Measurements from ENCODE around the gene VPS25. TPM values are rescaled to one million over a fixed set of nuclear protein-coding genes. Genes with fewer than 3 reads are reported as not detected.

The VPS25 gene
- total RNA-seq, 1 donor from 2014 or later = 38.6 TPM

DNA sequence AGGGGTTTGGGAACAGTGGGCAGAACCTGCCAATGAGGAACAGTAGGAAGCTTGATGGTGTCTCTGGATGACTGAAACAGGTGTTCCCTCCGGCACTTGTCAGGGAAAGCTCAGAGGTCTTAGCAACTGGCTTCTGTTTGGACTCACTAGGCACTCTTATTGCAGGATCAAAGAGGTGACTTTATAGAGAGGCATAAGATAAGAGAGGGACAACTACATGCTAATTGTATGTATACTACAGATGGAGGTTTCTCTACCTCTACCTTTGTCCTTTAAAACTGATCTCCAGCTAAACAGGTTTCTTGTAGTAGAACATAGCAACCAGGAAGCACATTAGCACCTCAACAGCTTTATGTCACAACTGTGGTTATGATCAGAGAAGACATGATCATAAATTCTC lies 33.0 kb downstream of the VPS25 start:
- Histone ChIP-seq H3K27ac (ENCODE audit: low read depth, low read length) (no peak overlapping the region), H3K9ac (ENCODE audit: low read depth in 1 of 3, low read length in 3 of 3) (no peak overlapping the region), H3K4me3 (ENCODE audit: low read length in 3 of 3) (no peak overlapping the region), H3K36me3 (ENCODE audit: control insufficient read depth in 3 of 3, insufficient read depth in 3 of 3, low read length in 3 of 3) (peaks cover 7 to 13% (median 10%) of the 10 kb centered on the region in 3 donors), H3K4me1 (ENCODE audit: control insufficient read depth in 3 of 3, insufficient read depth in 3 of 3, low read length in 3 of 3) (no peaks in the 10 kb centered on the region), H3K27me3 (ENCODE audit: control insufficient read depth in 3 of 3, insufficient read depth in 3 of 3, low read length in 3 of 3) (no peaks in the 10 kb centered on the region), H3K9me3 (ENCODE audit: control insufficient read depth in 3 of 3, low read length in 3 of 3) (no peaks in the 10 kb centered on the region)

- H3K9ac ChIP-seq (ENCODE audit: low read depth in 1 of 3, low read length in 3 of 3) = no peak overlapping the region
- no peaks in the 10 kb centered on the region for H3K4me1 ChIP-seq (ENCODE audit: control insufficient read depth in 3 of 3, insufficient read depth in 3 of 3, low read length in 3 of 3)
- H3K27me3 ChIP-seq (ENCODE audit: control insufficient read depth in 3 of 3, insufficient read depth in 3 of 3, low read length in 3 of 3) = no peaks in the 10 kb centered on the region
- H3K27ac ChIP-seq (ENCODE audit: low read depth, low read length) = no peak overlapping the region
- H3K36me3 ChIP-seq (ENCODE audit: control insufficient read depth in 3 of 3, insufficient read depth in 3 of 3, low read length in 3 of 3) = peaks cover 18 to 30% (median 26%) of the 10 kb centered on the region in 3 donors
- H3K4me3 ChIP-seq (ENCODE audit: low read length in 3 of 3) = no peak overlapping the region
- no peaks in the 10 kb centered on the region for H3K9me3 ChIP-seq (ENCODE audit: control insufficient read depth in 3 of 3, low read length in 3 of 3)
Observed at GRCh38 chr17:42809250-42809649, 36.0 kb downstream of the VPS25 start.

DNA sequence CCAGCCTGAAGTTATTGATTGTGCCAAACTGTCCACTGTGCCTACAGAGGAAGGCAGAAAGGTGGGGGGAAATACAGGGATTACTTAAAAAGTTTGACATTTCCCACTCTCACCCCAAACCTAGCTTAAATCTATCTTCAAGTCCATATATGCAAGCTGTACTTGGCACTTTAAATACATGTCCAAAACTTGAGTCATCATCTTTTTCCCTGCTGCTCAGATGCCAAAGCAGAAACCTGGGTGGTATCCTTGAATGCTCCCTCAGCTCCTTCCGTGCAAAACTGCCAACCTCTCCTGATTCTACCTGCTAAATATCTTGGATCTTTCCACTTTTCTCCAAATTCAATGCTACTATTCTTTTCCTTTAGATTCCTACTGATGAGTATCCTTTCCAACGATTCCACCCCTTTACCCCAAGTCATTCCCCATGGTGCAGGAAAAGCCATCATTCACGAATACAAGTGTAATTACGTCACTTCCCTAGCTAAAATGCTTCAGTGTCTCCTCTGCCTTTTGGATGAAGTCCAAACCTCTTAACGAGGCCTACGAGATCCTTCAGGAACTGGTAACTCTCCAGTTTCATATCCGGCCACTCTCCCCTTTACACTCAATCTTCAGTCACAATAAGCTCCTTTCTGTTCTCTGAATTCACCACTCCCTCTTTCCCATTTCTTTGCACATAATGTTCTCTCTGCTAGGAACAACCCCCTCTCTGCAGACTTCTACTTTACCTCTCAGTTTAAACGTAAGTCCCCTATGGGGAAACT lies 41.6 kb downstream of the VPS25 start:
- Histone ChIP-seq H3K9ac (ENCODE audit: low read depth in 1 of 3, low read length in 3 of 3) (no peak overlapping the region), H3K4me3 (ENCODE audit: low read length in 3 of 3) (no peak overlapping the region), H3K27ac (ENCODE audit: low read depth, low read length) (no peak overlapping the region), H3K27me3 (ENCODE audit: control insufficient read depth in 3 of 3, insufficient read depth in 3 of 3, low read length in 3 of 3) (no peaks in the 10 kb centered on the region), H3K9me3 (ENCODE audit: control insufficient read depth in 3 of 3, low read length in 3 of 3) (no peaks in the 10 kb centered on the region), H3K36me3 (ENCODE audit: control insufficient read depth in 3 of 3, insufficient read depth in 3 of 3, low read length in 3 of 3) (peaks cover 54 to 76% (median 74%) of the 10 kb centered on the region in 3 donors), H3K4me1 (ENCODE audit: control insufficient read depth in 3 of 3, insufficient read depth in 3 of 3, low read length in 3 of 3) (peaks cover 0 to 4% (median 0%) of the 10 kb centered on the region in 3 donors)

DNA sequence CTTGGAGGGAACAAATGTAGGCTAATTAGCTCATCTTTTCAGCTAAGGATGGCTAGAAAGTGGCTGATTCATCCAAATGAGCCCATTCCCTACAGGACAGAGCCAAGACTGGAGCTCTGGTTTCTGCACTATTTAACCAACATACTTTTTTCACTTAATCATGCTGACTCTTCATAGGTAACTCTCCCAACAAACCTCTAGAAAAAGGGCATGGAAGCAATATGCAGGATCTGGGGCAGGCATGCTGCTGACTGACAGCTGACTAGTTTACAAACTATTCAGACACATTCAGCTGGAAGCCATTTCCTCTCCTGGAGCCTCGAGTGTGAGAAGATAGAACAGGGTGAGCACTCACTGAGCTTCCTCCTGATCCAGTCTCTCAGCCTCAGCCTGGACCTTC lies 44.6 kb downstream of the VPS25 start:
- Histone ChIP-seq H3K9me3 (ENCODE audit: control insufficient read depth in 3 of 3, low read length in 3 of 3) (no peaks in the 10 kb centered on the region), H3K4me1 (ENCODE audit: control insufficient read depth in 3 of 3, insufficient read depth in 3 of 3, low read length in 3 of 3) (peaks cover 0 to 4% (median 1%) of the 10 kb centered on the region in 3 donors), H3K27me3 (ENCODE audit: control insufficient read depth in 3 of 3, insufficient read depth in 3 of 3, low read length in 3 of 3) (no peaks in the 10 kb centered on the region), H3K36me3 (ENCODE audit: control insufficient read depth in 3 of 3, insufficient read depth in 3 of 3, low read length in 3 of 3) (peaks cover 49 to 75% (median 68%) of the 10 kb centered on the region in 3 donors), H3K4me3 (ENCODE audit: low read length in 3 of 3) (no peak overlapping the region), H3K27ac (ENCODE audit: low read depth, low read length) (no peak overlapping the region), H3K9ac (ENCODE audit: low read depth in 1 of 3, low read length in 3 of 3) (no peak overlapping the region)

DNA sequence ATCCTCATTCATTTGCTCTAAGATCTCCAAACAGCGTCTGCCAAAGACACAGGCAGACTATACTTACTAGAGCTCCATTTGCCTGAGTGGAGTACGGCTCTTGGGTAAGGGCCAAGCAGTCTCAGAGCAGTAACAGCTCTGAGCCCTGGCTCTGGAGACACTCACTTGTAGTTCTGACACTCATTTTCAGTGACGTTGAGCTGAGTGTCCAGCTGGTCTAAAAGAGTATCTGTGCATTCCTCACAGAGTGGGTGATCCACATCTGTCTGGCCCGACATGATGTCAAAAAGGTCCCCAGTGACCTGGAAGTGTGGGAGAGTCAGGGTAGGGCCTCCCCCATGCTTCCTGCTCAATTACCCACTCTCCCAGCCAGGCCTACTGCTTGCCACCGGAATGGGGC lies 45.1 kb downstream of the VPS25 start:
- peaks cover 3 to 6% (median 4%) of the 10 kb centered on the region in 3 donors for H3K4me1 ChIP-seq (ENCODE audit: control insufficient read depth in 3 of 3, insufficient read depth in 3 of 3, low read length in 3 of 3)
- no peaks in the 10 kb centered on the region for H3K9me3 ChIP-seq (ENCODE audit: control insufficient read depth in 3 of 3, low read length in 3 of 3)
- no peak overlapping the region for H3K9ac ChIP-seq (ENCODE audit: low read depth in 1 of 3, low read length in 3 of 3)
- H3K4me3 ChIP-seq (ENCODE audit: low read length in 3 of 3) = no peak overlapping the region
- no peak overlapping the region for H3K27ac ChIP-seq (ENCODE audit: low read depth, low read length)
- H3K27me3 ChIP-seq (ENCODE audit: control insufficient read depth in 3 of 3, insufficient read depth in 3 of 3, low read length in 3 of 3) = no peaks in the 10 kb centered on the region
- peaks cover 49 to 75% (median 67%) of the 10 kb centered on the region in 3 donors for H3K36me3 ChIP-seq (ENCODE audit: control insufficient read depth in 3 of 3, insufficient read depth in 3 of 3, low read length in 3 of 3)

- peaks cover 8 to 14% (median 10%) of the 10 kb centered on the region in 3 donors for H3K4me1 ChIP-seq (ENCODE audit: control insufficient read depth in 3 of 3, insufficient read depth in 3 of 3, low read length in 3 of 3)
- peaks cover 41 to 58% (median 50%) of the 10 kb centered on the region in 3 donors for H3K36me3 ChIP-seq (ENCODE audit: control insufficient read depth in 3 of 3, insufficient read depth in 3 of 3, low read length in 3 of 3)
Observed at GRCh38 chr17:42819939-42820535, 46.8 kb downstream of the VPS25 start.

GRCh38 chr17:42821176-42821575 lies 47.9 kb downstream of the VPS25 start:
- no peaks in the 10 kb centered on the region for H3K27me3 ChIP-seq (ENCODE audit: control insufficient read depth in 3 of 3, insufficient read depth in 3 of 3, low read length in 3 of 3)
- H3K9ac ChIP-seq (ENCODE audit: low read depth in 1 of 3, low read length in 3 of 3) = no peak overlapping the region
- H3K4me3 ChIP-seq (ENCODE audit: low read length in 3 of 3) = no peak overlapping the region
- no peaks in the 10 kb centered on the region for H3K9me3 ChIP-seq (ENCODE audit: control insufficient read depth in 3 of 3, low read length in 3 of 3)
- H3K4me1 ChIP-seq (ENCODE audit: control insufficient read depth in 3 of 3, insufficient read depth in 3 of 3, low read length in 3 of 3) = peaks cover 4 to 14% (median 10%) of the 10 kb centered on the region in 3 donors
- peaks cover 29 to 47% (median 39%) of the 10 kb centered on the region in 3 donors for H3K36me3 ChIP-seq (ENCODE audit: control insufficient read depth in 3 of 3, insufficient read depth in 3 of 3, low read length in 3 of 3)
- no peak overlapping the region for H3K27ac ChIP-seq (ENCODE audit: low read depth, low read length)

More at GRCh38 chr17:42819939-42820535, 46.8 kb downstream of the VPS25 start:
- Histone ChIP-seq H3K9me3 (ENCODE audit: control insufficient read depth in 3 of 3, low read length in 3 of 3) (no peaks in the 10 kb centered on the region), H3K4me3 (ENCODE audit: low read length in 3 of 3) (no peak overlapping the region), H3K27ac (ENCODE audit: low read depth, low read length) (no peak overlapping the region), H3K27me3 (ENCODE audit: control insufficient read depth in 3 of 3, insufficient read depth in 3 of 3, low read length in 3 of 3) (no peaks in the 10 kb centered on the region), H3K9ac (ENCODE audit: low read depth in 1 of 3, low read length in 3 of 3) (no peak overlapping the region)

DNA sequence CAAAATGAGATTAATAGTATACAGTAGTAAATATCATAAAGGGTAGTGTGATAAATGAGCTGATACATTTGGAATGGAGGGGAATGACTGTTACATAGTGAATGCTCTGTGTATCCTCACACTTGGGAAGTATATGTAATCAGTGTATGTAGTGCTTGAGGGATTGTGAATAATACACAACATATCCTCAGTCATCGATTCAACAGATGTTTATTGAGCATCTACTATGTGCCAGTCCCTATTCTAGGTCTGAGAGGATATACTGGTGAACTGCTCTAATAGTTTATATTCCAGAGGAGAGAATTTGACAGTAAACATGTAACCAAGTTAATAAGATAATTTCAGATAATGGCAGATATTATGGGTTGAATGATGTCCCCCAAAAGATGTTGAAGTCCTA lies 54.2 kb downstream of the VPS25 start:
- no peak overlapping the region for H3K4me3 ChIP-seq (ENCODE audit: low read length in 3 of 3)
- no peak overlapping the region for H3K9ac ChIP-seq (ENCODE audit: low read depth in 1 of 3, low read length in 3 of 3)
- peaks cover 7 to 18% (median 17%) of the 10 kb centered on the region in 3 donors for H3K4me1 ChIP-seq (ENCODE audit: control insufficient read depth in 3 of 3, insufficient read depth in 3 of 3, low read length in 3 of 3)
- peaks cover 0 to 2% (median 0%) of the 10 kb centered on the region in 3 donors for H3K27me3 ChIP-seq (ENCODE audit: control insufficient read depth in 3 of 3, insufficient read depth in 3 of 3, low read length in 3 of 3)
- H3K27ac ChIP-seq (ENCODE audit: low read depth, low read length) = no peak overlapping the region
- H3K9me3 ChIP-seq (ENCODE audit: control insufficient read depth in 3 of 3, low read length in 3 of 3) = no peaks in the 10 kb centered on the region
- peaks cover 0 to 2% (median 0%) of the 10 kb centered on the region in 3 donors for H3K36me3 ChIP-seq (ENCODE audit: control insufficient read depth in 3 of 3, insufficient read depth in 3 of 3, low read length in 3 of 3)
